Pancreas (tissue), 10 donors: Measurements from ENCODE around the gene MAIP1. TPM values are rescaled to one million over a fixed set of nuclear protein-coding genes. Genes with fewer than 3 reads are reported as not detected.
A peak's percentile ranks its signal among the peaks of the same experiment; 100 is the strongest.

Experiments
- ATAC-seq, 4 donors: fragments of 200-7000 bp; cut with Tn5 transposase; one replicate each; pipeline versions ENCODE4 v1.8.0 to v1.9.1; 2020; ENCODE audit warnings: mild to moderate bottlenecking in 4 of 4, moderate library complexity in 4 of 4
- DNase-seq, 6 donors: peaks; one replicate each; pipeline ENCODE4 v3.0.0-alpha.2; 2020
- FAIRE-seq: peaks from 2 replicates; lab custom pipeline; 2012; peaks lifted over from hg19 to GRCh38; lab: Jason Lieb, UNC
- H3K27ac ChIP-seq, 4 donors: fragments of 200-600 bp; sonication (generic); 1 replicate in 3 of 4; 2 replicates in 1 of 4; pipeline versions ENCODE4 v1.5.0 to v1.8.0; 2020
- H3K27me3 ChIP-seq, 4 donors: fragments of 200-600 bp; one replicate each; pipeline ENCODE4 v1.8.0; 2021
- H3K36me3 ChIP-seq, 3 donors: fragments of 200-600 bp; sonication (generic) in 1 of 3; one replicate each; pipeline versions ENCODE4 v1.5.0 to v1.8.0; 2020 to 2021
- H3K4me1 ChIP-seq, 3 donors: fragments of 200-600 bp; one replicate each; pipeline ENCODE4 v1.8.0; 2021
- H3K4me3 ChIP-seq, 4 donors: fragments of 200-600 bp; sonication (generic) in 2 of 4; one replicate each; pipeline versions ENCODE4 v1.5.0 to v1.8.0; 2020 to 2021
- H3K9me3 ChIP-seq, 4 donors: fragments of 200-600 bp; one replicate each; pipeline ENCODE4 v1.8.0; 2021
- WGBS, 2 donors: extraction: QIAGEN DNeasy Blood & Tissue Kit; methylation state at CpG; one replicate each; pipeline ENCODE4 v1.1.7; 2013; 5-methylcytosine and 5-hydroxymethylcytosine counted together
- intact Hi-C, 3 donors: fragments of 100-400 bp; cut with DNase I; formaldehyde crosslinking; loops; one replicate each; pipeline versions ENCODE4 v1.11.1 to v1.14.2; 2022
- polyA plus RNA-seq, 2 donors: library from polyadenylated mRNA; stranded (reverse); fragments of 200-250 nt; gene quantifications; one replicate each; pipeline ENCODE4 v1.2.3, GENCODE V29; 2013
- total RNA-seq, 6 donors: library from RNA; stranded (reverse); fragmentation: NEBNext Ultra II Directional in 4 of 6; extraction: Animal tissue kit (Norgen Biotek cat#: 25700) in 4 of 6; gene quantifications; one replicate each; pipeline versions ENCODE4 v1.2.1 to v1.2.4, GENCODE V29; 2021 to 2023
- TF ChIP-seq, protein P1 (sequence below), 4 donors: fragments of 200-600 bp; sonication (generic) in 3 of 4; IDR thresholded peaks; one replicate each; pipeline versions ENCODE4 v1.5.0 to v1.8.0; 2021; ENCODE audit warnings: antibody characterized with exemption in 4 of 4
- donor health status: healthy with polysubstance abuse.
- donor health status: DM: no; HTN: no; CAD: no; lungs with moderate emphysema.
- donor health status: DM: no; HTN: no; CAD: no.
- donor health status: control.
- donor health status: control.
- donor health status: Bipolar disorder and iron deficiency.
- donor health status: DM: yes; HTN: yes; CAD: no.
- donor health status: DM: no; HTN: no; CAD: no.
- donor health status: DM: no; HTN: no; CAD: no.
- donor health status: DM: yes; HTN: yes; CAD: no.

MAIP1 gene
- total and polyA plus RNA-seq, 8 donors = 3.6 to 8.8 (median 6.4) TPM

DNA sequence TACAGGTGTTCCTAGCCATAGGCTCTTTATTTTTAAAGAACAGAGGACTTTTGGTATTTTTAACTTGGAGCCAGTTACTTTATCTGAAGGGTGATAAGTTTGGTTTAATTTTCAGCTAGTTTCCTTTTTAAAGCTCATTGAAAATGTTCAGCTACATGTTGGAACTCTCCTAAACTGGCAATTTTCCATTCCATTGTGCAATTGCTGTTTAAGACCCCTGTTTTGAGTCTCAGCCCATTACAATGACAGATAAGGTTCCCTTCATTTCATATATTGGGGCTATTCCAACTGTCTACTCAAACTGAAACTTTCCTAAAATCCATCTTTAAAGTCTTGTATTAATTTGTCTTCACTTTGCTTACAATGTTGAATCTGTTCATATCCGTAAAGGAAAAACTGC, 11.6 kb downstream of the MAIP1 start:
- WGBS, 2 donors = 96 to 97% methylated on average over 1 of the region's 1 CpG
- Histone ChIP-seq H3K27me3 (no peaks in the 10 kb centered on the region), H3K4me1 (no peaks in the 10 kb centered on the region), H3K27ac (no peak overlapping the region), H3K4me3 (no peak overlapping the region), H3K9me3 (no peaks in the 10 kb centered on the region), H3K36me3 (peaks cover 0 to 19% (median 18%) of the 10 kb centered on the region in 3 donors)
- intact Hi-C loops = no loop called here
- TF ChIP-seq, protein P1, sequence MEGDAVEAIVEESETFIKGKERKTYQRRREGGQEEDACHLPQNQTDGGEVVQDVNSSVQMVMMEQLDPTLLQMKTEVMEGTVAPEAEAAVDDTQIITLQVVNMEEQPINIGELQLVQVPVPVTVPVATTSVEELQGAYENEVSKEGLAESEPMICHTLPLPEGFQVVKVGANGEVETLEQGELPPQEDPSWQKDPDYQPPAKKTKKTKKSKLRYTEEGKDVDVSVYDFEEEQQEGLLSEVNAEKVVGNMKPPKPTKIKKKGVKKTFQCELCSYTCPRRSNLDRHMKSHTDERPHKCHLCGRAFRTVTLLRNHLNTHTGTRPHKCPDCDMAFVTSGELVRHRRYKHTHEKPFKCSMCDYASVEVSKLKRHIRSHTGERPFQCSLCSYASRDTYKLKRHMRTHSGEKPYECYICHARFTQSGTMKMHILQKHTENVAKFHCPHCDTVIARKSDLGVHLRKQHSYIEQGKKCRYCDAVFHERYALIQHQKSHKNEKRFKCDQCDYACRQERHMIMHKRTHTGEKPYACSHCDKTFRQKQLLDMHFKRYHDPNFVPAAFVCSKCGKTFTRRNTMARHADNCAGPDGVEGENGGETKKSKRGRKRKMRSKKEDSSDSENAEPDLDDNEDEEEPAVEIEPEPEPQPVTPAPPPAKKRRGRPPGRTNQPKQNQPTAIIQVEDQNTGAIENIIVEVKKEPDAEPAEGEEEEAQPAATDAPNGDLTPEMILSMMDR (IDR thresholded peaks at IDR 0.05) = no peak
- no peak for ATAC-seq
- no peak for DNase-seq
- FAIRE-seq = no peak

DNA sequence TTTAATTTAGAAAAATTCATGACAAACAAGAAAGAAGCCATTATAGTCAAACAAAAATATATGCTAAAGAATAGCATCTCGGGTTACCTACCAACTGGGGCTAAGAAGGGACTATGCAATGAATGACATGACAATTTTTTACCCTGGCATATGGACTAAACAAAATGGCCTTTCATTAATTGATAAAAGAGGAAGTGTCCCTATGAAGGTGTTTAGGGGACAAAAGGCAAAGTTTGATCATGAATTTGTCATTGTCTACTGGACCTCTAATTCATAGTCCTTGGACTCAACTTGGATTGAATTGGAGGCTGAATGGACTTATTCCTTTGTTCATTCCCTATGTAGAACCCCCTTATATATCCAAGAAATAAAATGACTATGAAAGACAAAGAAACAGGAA, 12.7 kb downstream of the MAIP1 start:
- intact Hi-C loops = no loop called here
- TF ChIP-seq, protein P1 (IDR thresholded peaks at IDR 0.05) = no peak
- no peak for ATAC-seq

GRCh38 chr2:199972088-199972626, 16.8 kb downstream of the MAIP1 start:
- intact Hi-C loops = loop anchor here in 2 of 3 donors (10.0 kb wide), 2 partner anchors 503 to 733 kb away; no protein-coding TSS in a partner anchor
- FAIRE-seq (no peak), DNase-seq (no peak), ATAC-seq (no peak)
- 68 to 69% methylated on average over 6 of the region's 6 CpGs for WGBS, 2 donors
- no peak overlapping the region for H3K27ac ChIP-seq
- H3K4me1 ChIP-seq = no peaks in the 10 kb centered on the region
- no peaks in the 10 kb centered on the region for H3K36me3 ChIP-seq
- no peaks in the 10 kb centered on the region for H3K27me3 ChIP-seq
- TF ChIP-seq, protein P1 (IDR thresholded peaks at IDR 0.05) = no peak
- no peak overlapping the region for H3K4me3 ChIP-seq
- H3K9me3 ChIP-seq = no peaks in the 10 kb centered on the region

More for the DNA sequence above, 12.7 kb downstream of the MAIP1 start:
- no peaks in the 10 kb centered on the region for H3K4me1 ChIP-seq
- no peaks in the 10 kb centered on the region for H3K9me3 ChIP-seq
- no peak overlapping the region for H3K27ac ChIP-seq
- H3K4me3 ChIP-seq = no peak overlapping the region
- no peaks in the 10 kb centered on the region for H3K27me3 ChIP-seq
- H3K36me3 ChIP-seq = peaks cover 0 to 16% (median 11%) of the 10 kb centered on the region in 3 donors
- FAIRE-seq = no peak
- DNase-seq = no peak
- 88 to 92% methylated on average over 1 of the region's 1 CpG for WGBS, 2 donors

- H3K27me3 ChIP-seq = no peaks in the 10 kb centered on the region
- TF ChIP-seq, protein P1 (IDR thresholded peaks at IDR 0.05) = peak in 2 of 4 donors; percentile 11 to 14
- intact Hi-C loops = loop anchor here in 2 of 3 donors (10.0 kb wide), 2 partner anchors 501 to 731 kb away; no protein-coding TSS in a partner anchor
- ATAC-seq (peak in 3 of 4 donors; percentile 73 to 84 (median 76)), DNase-seq (no peak), FAIRE-seq (peak; percentile 68)
- no peaks in the 10 kb centered on the region for H3K9me3 ChIP-seq
- 19 to 22% methylated on average over 2 of the region's 2 CpGs for WGBS, 2 donors
- no peak overlapping the region for H3K4me3 ChIP-seq
- no peaks in the 10 kb centered on the region for H3K36me3 ChIP-seq
- H3K27ac ChIP-seq = no peak overlapping the region
- peaks cover 0 to 5% (median 1%) of the 10 kb centered on the region in 3 donors for H3K4me1 ChIP-seq
These were observed 18.3 kb downstream of the MAIP1 start for GRCh38 chr2:199973703-199974102.

GRCh38 chr2:199975273-199975895, 20.0 kb downstream of the MAIP1 start:
- no peak for DNase-seq
- Histone ChIP-seq H3K27me3 (no peaks in the 10 kb centered on the region), H3K4me1 (peaks cover 0 to 12% (median 4%) of the 10 kb centered on the region in 3 donors), H3K36me3 (no peaks in the 10 kb centered on the region), H3K27ac (no peak overlapping the region), H3K9me3 (no peaks in the 10 kb centered on the region), H3K4me3 (no peak overlapping the region)
- no peak for ATAC-seq
- no peak for FAIRE-seq
- intact Hi-C loops = loop anchor here in 2 of 3 donors (10.0 kb wide), 2 partner anchors 499 to 729 kb away; no protein-coding TSS in a partner anchor
- TF ChIP-seq, protein P1 (IDR thresholded peaks at IDR 0.05) = no peak
- 87 to 90% methylated on average over 3 of the region's 3 CpGs for WGBS, 2 donors
